ENCODE measurements around the gene PTPRN.

The PTPRN gene

GRCh38 chr2:219350710-219351221, 41.6 kb upstream of the PTPRN start:
- TF ChIP-seq, protein P1, sequence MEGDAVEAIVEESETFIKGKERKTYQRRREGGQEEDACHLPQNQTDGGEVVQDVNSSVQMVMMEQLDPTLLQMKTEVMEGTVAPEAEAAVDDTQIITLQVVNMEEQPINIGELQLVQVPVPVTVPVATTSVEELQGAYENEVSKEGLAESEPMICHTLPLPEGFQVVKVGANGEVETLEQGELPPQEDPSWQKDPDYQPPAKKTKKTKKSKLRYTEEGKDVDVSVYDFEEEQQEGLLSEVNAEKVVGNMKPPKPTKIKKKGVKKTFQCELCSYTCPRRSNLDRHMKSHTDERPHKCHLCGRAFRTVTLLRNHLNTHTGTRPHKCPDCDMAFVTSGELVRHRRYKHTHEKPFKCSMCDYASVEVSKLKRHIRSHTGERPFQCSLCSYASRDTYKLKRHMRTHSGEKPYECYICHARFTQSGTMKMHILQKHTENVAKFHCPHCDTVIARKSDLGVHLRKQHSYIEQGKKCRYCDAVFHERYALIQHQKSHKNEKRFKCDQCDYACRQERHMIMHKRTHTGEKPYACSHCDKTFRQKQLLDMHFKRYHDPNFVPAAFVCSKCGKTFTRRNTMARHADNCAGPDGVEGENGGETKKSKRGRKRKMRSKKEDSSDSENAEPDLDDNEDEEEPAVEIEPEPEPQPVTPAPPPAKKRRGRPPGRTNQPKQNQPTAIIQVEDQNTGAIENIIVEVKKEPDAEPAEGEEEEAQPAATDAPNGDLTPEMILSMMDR (IDR thresholded peaks at IDR 0.05; ENCODE audit: insufficient read depth, low read length, missing control alignments): no peak
- DNase-seq (ENCODE audit: low read depth, low spot score): peak; percentile 33
- H3K4me3 ChIP-seq (ENCODE audit: low read depth, low read length): no peak overlapping the region
- POLR2A ChIA-PET: no interaction called here
- CTCF ChIA-PET: interaction anchor here (0.6 to 6.6 kb wide), 19 partner anchors 8 to 191 kb away, joined by 3 to 78 read pairs (median 4); partner anchors contain the start of genes DNAJB2, NHEJ1, RESP18 and SLC23A3

GRCh38 chr2:219350215-219350614, 41.0 kb upstream of the PTPRN start:
- POLR2A ChIA-PET: no interaction called here
- H3K4me3 ChIP-seq (ENCODE audit: low read depth, low read length): no peak overlapping the region
- CTCF ChIA-PET: interaction anchor here (1.1 to 6.6 kb wide), 14 partner anchors 7 to 190 kb away, joined by 3 to 78 read pairs (median 5); partner anchors contain the start of genes NHEJ1, RESP18 and SLC23A3
- TF ChIP-seq, protein P1 (IDR thresholded peaks at IDR 0.05; ENCODE audit: insufficient read depth, low read length, missing control alignments): no peak
- DNase-seq (ENCODE audit: low read depth, low spot score): no peak

- no peak overlapping the region for H3K4me3 ChIP-seq (ENCODE audit: low read depth, low read length)
- ChIA-PET CTCF (interaction anchor here (0.7 to 1.5 kb wide), 4 partner anchors 8 to 226 kb away, joined by 3 to 5 read pairs (median 4); no protein-coding TSS in a partner anchor), POLR2A (no interaction called here)
- no peak for DNase-seq (ENCODE audit: low read depth, low spot score)
- TF ChIP-seq, protein P1 (IDR thresholded peaks at IDR 0.05; ENCODE audit: insufficient read depth, low read length, missing control alignments): no peak
These were observed 35.7 kb upstream of the PTPRN start for GRCh38 chr2:219344751-219345430.

DNA sequence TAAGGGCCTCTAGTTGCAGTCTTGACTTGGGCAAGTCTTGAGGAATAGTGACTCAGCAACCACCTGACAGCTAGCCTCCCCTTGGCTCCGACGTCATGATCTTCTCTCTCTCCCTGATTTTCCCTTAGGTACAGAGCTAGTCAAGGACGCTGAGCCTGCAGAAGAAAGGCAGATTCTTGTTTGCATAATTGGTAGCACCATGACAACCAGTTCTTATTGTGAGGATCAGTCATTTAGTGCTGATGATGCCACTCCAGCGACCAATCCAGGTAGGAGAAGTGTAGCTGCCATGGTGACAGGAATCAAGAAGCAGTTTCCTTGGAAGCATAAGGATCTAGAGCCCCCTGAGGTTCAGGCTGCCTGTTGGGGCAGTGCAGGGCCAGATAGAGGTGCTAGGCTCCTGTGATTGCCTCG, 26.2 kb upstream of the PTPRN start:
- TF ChIP-seq, protein P1 (IDR thresholded peaks at IDR 0.05; ENCODE audit: insufficient read depth, low read length, missing control alignments): no peak
- no peak for DNase-seq (ENCODE audit: low read depth, low spot score)
- ChIA-PET CTCF (interaction anchor here (0.8 to 2.8 kb wide), 4 partner anchors 12 to 40 kb away, joined by 3 to 11 read pairs (median 6); no protein-coding TSS in a partner anchor), POLR2A (no interaction called here)
- H3K4me3 ChIP-seq (ENCODE audit: low read depth, low read length): no peak overlapping the region

GRCh38 chr2:219334076-219334475, 24.9 kb upstream of the PTPRN start:
- DNase-seq (ENCODE audit: low read depth, low spot score): no peak
- TF ChIP-seq, protein P1 (IDR thresholded peaks at IDR 0.05; ENCODE audit: insufficient read depth, low read length, missing control alignments): no peak
- ChIA-PET POLR2A (no interaction called here), CTCF (interaction anchor here (1.0 to 2.8 kb wide), 4 partner anchors 16 to 196 kb away, joined by 3 to 11 read pairs (median 4); no protein-coding TSS in a partner anchor)
- no peak overlapping the region for H3K4me3 ChIP-seq (ENCODE audit: low read depth, low read length)

DNA sequence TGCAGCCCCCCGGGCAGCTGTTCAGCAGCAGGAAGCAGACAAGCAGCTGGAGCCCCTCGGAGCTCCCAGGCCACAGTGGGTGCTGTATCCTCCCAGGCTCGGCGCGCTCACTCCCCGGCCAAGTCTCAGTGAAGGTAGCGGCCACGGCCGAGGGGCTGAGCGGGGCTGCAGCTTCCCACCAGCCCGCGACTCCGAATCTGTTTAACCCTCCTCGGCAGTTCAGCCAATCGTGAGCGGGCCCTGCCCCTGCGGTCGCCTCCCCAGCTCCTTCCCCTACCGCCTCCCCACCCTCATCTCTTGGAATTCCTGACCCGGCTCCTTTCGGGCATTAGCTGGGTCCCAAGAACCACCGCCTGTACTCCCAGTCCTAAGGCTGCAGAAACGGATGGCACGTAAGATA, 23.3 kb upstream of the PTPRN start, which contains the start of gene RESP18:
Gene RESP18, minus strand, starts transcription at position 203 of the 400 bp plus-strand sequence.
- H3K4me3 ChIP-seq (ENCODE audit: low read depth, low read length): no peak within 1 kb of the TSS
- no peak for DNase-seq (ENCODE audit: low read depth, low spot score)
- TF ChIP-seq, protein P1 (IDR thresholded peaks at IDR 0.05; ENCODE audit: insufficient read depth, low read length, missing control alignments): no peak
- ChIA-PET CTCF (interaction anchor here (0.9 to 1.0 kb wide), 2 partner anchors 18 to 55 kb away, joined by 3 to 4 read pairs; no protein-coding TSS in a partner anchor), POLR2A (no interaction called here)

All from AG04449 (cell line).